ENCODE data around the gene PDCD7. TPM values are rescaled to one million over a fixed set of nuclear protein-coding genes. Genes with fewer than 3 reads are reported as not detected.
"Not testable (repeated sequence)": the region's sequence is repeated elsewhere in the genome, so short reads cannot be mapped to it uniquely, and the experiment has no call there.

The PDCD7 gene
- total RNA-seq, 3 donors from 2014 or later = 35.0 to 38.7 (median 36.1) TPM

- no peak overlapping the region for H3K4me3 Mint-ChIP-seq
- peaks cover 23% of the 10 kb centered on the region for H3K27me3 Mint-ChIP-seq (ENCODE audit: low read depth)
- H3K9me3 Mint-ChIP-seq = no peaks in the 10 kb centered on the region
- H3K4me1 Mint-ChIP-seq (ENCODE audit: low read depth) = peaks cover 18% of the 10 kb centered on the region
- H3K36me3 Mint-ChIP-seq (ENCODE audit: insufficient read depth) = no peaks in the 10 kb centered on the region
- DNase-seq (no peak), ATAC-seq (no peak)
These were observed 54.0 kb downstream of the PDCD7 start for GRCh38 chr15:65079580-65079979.

DNA sequence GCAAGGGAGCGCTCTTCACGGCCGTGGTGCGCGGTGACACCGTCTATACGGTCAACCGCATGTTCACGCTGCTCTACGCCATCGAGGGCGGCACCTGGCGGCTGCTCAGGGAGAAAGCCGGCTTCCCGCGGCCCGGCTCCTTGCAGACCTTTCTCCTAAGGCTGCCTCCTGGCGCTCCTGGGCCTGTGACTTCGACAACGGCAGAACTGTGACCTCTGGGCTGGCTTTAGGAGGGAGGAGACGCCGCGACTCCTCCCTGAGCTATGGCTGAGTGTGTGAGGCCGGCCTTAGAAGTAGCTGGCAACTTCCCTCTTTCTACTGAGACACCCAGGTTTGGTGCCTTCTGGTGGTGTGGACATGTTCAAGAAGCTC, 55.6 kb downstream of the PDCD7 start:
- Mint-ChIP-seq H3K36me3 (ENCODE audit: insufficient read depth) (no peaks in the 10 kb centered on the region), H3K27me3 (ENCODE audit: low read depth) (peaks cover 23% of the 10 kb centered on the region), H3K4me1 (ENCODE audit: low read depth) (peaks cover 18% of the 10 kb centered on the region), H3K9me3 (no peaks in the 10 kb centered on the region), H3K4me3 (no peak overlapping the region)
- peak; percentile 65 to 71 for ATAC-seq
- DNase-seq = peak; percentile 46

DNA sequence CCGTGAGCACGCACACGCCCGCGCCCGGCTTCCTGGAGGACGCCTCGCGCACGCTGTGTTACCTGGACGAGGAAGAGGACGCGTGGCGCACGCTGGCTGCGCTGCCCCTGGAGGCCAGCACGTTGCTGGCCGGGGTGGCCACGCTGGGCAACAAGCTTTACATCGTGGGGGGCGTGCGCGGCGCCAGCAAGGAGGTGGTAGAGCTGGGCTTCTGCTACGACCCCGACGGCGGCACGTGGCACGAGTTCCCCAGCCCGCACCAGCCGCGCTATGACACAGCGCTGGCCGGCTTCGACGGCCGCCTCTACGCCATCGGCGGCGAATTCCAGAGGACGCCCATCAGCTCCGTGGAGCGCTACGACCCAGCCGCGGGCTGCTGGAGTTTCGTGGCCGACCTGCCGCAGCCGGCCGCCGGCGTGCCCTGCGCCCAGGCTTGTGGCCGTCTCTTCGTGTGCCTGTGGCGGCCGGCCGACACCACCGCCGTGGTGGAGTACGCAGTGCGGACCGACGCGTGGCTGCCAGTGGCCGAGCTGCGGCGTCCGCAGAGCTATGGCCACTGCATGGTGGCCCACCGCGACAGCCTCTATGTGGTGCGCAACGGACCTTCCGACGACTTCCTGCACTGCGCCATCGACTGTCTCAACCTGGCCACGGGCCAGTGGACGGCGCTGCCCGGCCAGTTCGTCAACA, 56.2 kb downstream of the PDCD7 start:
- ATAC-seq = no peak
- no peaks in the 10 kb centered on the region for H3K36me3 Mint-ChIP-seq (ENCODE audit: insufficient read depth)
- H3K4me1 Mint-ChIP-seq (ENCODE audit: low read depth) = peaks cover 12% of the 10 kb centered on the region
- H3K9me3 Mint-ChIP-seq = no peaks in the 10 kb centered on the region
- no peak overlapping the region for H3K4me3 Mint-ChIP-seq
- peaks cover 23% of the 10 kb centered on the region for H3K27me3 Mint-ChIP-seq (ENCODE audit: low read depth)
- DNase-seq = no peak

GRCh38 chr15:65076486-65077290, 56.9 kb downstream of the PDCD7 start, which contains the start of gene KBTBD13:
TSS of gene KBTBD13 (plus strand) at chr15:65076746. CDS start at chr15:65076816, 70 bp downstream.
- Mint-ChIP-seq H3K9me3 (no peaks in the 10 kb centered on the region), H3K4me3 (no peak within 1 kb of the TSS), H3K27me3 (ENCODE audit: low read depth) (peaks cover 23% of the 10 kb centered on the region)

GRCh38 chr15:65075607-65076395, 57.8 kb downstream of the PDCD7 start:
- not testable (repeated sequence) for H3K4me3 Mint-ChIP-seq; DNase-seq; H3K9me3 Mint-ChIP-seq; ATAC-seq; H3K36me3 Mint-ChIP-seq (ENCODE audit: insufficient read depth); H3K4me1 Mint-ChIP-seq (ENCODE audit: low read depth)
- peaks cover 23% of the 10 kb centered on the region for H3K27me3 Mint-ChIP-seq (ENCODE audit: low read depth)

More at GRCh38 chr15:65076486-65077290, 56.9 kb downstream of the PDCD7 start, which contains the start of gene KBTBD13:
- H3K36me3 Mint-ChIP-seq (ENCODE audit: insufficient read depth) = no peaks in the 10 kb centered on the region
- DNase-seq = no peak
- ATAC-seq = no peak
- peaks cover 5% of the 10 kb centered on the region for H3K4me1 Mint-ChIP-seq (ENCODE audit: low read depth)

- H3K27me3 Mint-ChIP-seq (ENCODE audit: low read depth) = peaks cover 23% of the 10 kb centered on the region
- ATAC-seq; DNase-seq; H3K4me1 Mint-ChIP-seq (ENCODE audit: low read depth); H3K36me3 Mint-ChIP-seq (ENCODE audit: insufficient read depth); H3K9me3 Mint-ChIP-seq; H3K4me3 Mint-ChIP-seq: not testable (repeated sequence)
These were observed 58.7 kb downstream of the PDCD7 start for GRCh38 chr15:65074946-65075345.

DNA sequence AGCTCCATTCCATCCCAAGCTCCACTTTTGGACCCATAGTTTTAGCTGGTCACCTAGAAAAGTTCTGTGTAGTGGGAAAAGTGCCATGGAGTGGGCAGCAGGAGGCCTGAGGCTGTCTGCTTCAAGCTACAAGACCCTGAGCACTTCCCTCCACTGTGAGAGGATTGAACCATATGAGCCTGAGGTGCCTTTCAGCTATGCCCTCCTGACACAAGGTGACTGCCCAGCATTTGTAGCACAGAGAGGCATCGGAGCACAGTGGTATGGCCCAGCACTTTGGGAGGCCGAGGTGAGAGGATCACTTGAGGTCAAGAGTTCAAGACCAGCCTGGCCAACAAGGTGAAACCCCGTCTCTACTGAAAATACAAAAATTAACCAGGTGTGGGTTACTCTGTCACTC, 61.0 kb downstream of the PDCD7 start:
- peaks cover 18% of the 10 kb centered on the region for H3K27me3 Mint-ChIP-seq (ENCODE audit: low read depth)
- H3K9me3 Mint-ChIP-seq = no peaks in the 10 kb centered on the region

DNA sequence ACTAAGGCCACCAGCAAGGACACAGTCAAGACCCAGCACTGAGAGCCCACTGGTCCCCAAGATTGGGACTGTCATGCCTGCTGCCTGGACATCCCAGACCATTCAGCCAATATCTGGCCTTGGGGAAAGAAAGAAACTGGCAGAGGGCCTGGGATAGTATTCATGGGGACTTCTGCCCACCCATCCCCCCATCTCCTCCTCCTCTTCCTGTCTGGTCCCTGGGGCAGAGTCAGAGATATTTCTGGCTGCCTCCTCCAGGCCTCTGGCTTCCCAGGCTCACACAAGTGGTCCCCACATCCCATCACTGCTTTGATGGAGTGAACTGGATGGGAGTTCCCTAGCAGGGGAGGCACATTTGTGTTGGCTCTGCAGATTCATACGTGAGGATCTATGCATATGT, 61.6 kb downstream of the PDCD7 start:
- Mint-ChIP-seq H3K36me3 (ENCODE audit: insufficient read depth) (no peaks in the 10 kb centered on the region), H3K9me3 (no peaks in the 10 kb centered on the region), H3K4me1 (ENCODE audit: low read depth) (peaks cover 8% of the 10 kb centered on the region), H3K27me3 (ENCODE audit: low read depth) (peaks cover 21% of the 10 kb centered on the region), H3K4me3 (no peak overlapping the region)
- DNase-seq (no peak), ATAC-seq (no peak)

More for the DNA sequence above, 61.0 kb downstream of the PDCD7 start:
- Mint-ChIP-seq H3K36me3 (ENCODE audit: insufficient read depth) (no peaks in the 10 kb centered on the region), H3K4me1 (ENCODE audit: low read depth) (peaks cover 4% of the 10 kb centered on the region), H3K4me3 (no peak overlapping the region)
- ATAC-seq (no peak), DNase-seq (no peak)

GRCh38 chr15:65071381-65071811, 62.2 kb downstream of the PDCD7 start:
- ATAC-seq (no peak), DNase-seq (no peak)
- Mint-ChIP-seq H3K36me3 (ENCODE audit: insufficient read depth) (no peaks in the 10 kb centered on the region), H3K4me3 (no peak overlapping the region), H3K27me3 (ENCODE audit: low read depth) (peaks cover 25% of the 10 kb centered on the region), H3K9me3 (no peaks in the 10 kb centered on the region), H3K4me1 (ENCODE audit: low read depth) (peaks cover 8% of the 10 kb centered on the region)

DNA sequence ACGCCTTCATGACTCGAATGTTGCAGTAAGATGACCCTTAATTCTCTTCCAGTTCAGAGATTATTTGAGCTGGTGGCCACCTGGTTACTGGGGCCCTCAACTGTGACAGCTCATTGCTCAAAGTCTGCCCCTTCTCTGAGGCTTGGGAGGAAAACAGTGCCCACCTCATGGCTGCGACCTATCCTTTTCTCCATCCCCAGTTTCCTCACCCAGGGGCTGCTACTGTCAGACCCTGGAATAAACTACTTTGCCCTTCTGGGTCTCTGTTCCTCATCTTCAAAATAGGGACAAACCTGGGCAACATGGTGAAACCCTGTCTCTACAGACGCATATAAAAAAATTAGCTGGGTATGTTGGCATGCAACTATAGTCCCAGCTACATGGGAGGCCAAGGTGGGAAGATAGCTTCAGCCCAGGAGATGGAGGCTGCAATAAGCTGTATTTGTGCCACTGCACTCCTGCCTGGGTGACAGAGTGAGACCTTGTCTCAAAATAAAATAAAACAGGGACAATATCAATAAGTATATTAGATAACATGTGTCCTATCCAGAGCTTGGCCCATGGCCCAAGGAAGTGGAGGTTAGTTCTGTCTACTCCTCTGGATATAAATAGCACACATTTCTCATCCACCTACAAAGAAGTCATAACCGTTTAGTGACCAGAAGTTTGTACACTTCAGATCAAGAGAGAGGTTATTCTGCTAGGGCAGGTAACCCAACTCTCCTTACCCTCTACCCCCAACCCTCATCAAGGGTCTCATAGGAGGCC, 63.6 kb downstream of the PDCD7 start:
- Mint-ChIP-seq H3K9me3 (no peaks in the 10 kb centered on the region), H3K4me1 (ENCODE audit: low read depth) (peaks cover 8% of the 10 kb centered on the region), H3K27me3 (ENCODE audit: low read depth) (peaks cover 30% of the 10 kb centered on the region), H3K36me3 (ENCODE audit: insufficient read depth) (no peaks in the 10 kb centered on the region), H3K4me3 (no peak overlapping the region)
- ATAC-seq (no peak), DNase-seq (no peak)

- no peaks in the 10 kb centered on the region for H3K36me3 Mint-ChIP-seq (ENCODE audit: insufficient read depth)
- no peak overlapping the region for H3K4me3 Mint-ChIP-seq
- H3K4me1 Mint-ChIP-seq (ENCODE audit: low read depth) = peaks cover 8% of the 10 kb centered on the region
- H3K27me3 Mint-ChIP-seq (ENCODE audit: low read depth) = peaks cover 36% of the 10 kb centered on the region
- no peak for ATAC-seq
- no peak for DNase-seq
- H3K9me3 Mint-ChIP-seq = no peaks in the 10 kb centered on the region
These were observed 64.4 kb downstream of the PDCD7 start for GRCh38 chr15:65069179-65069578.

GRCh38 chr15:65068403-65068788, 65.2 kb downstream of the PDCD7 start:
- no peaks in the 10 kb centered on the region for H3K9me3 Mint-ChIP-seq
- no peak for DNase-seq
- H3K4me3 Mint-ChIP-seq = peak overlapping the region; percentile 42
- no peaks in the 10 kb centered on the region for H3K36me3 Mint-ChIP-seq (ENCODE audit: insufficient read depth)
- peaks cover 37% of the 10 kb centered on the region for H3K27me3 Mint-ChIP-seq (ENCODE audit: low read depth)
- H3K4me1 Mint-ChIP-seq (ENCODE audit: low read depth) = peaks cover 8% of the 10 kb centered on the region
- no peak for ATAC-seq

GRCh38 chr15:65067645-65068402, 65.8 kb downstream of the PDCD7 start, which contains the start of gene RASL12:
TSS of gene RASL12 (minus strand) at chr15:65067991. CDS start at chr15:65067835, 156 bp downstream.
- Mint-ChIP-seq H3K27me3 (ENCODE audit: low read depth) (peaks cover 39% of the 10 kb centered on the region), H3K9me3 (no peaks in the 10 kb centered on the region), H3K4me3 (peak within 1 kb of the TSS; percentile 42), H3K36me3 (ENCODE audit: insufficient read depth) (no peaks in the 10 kb centered on the region), H3K4me1 (ENCODE audit: low read depth) (peaks cover 8% of the 10 kb centered on the region)
- ATAC-seq (peak; percentile 18 to 32), DNase-seq (no peak)
